Fibroblast of peridontal ligament (primary cell): ENCODE data around the gene DNAJB13.
A peak's percentile ranks its signal among the peaks of the same experiment; 100 is the strongest.
"Not testable (repeated sequence)": the region's sequence is repeated elsewhere in the genome, so short reads cannot be mapped to it uniquely, and the experiment has no call there.

Experiments used
- DNase-seq: peaks from one replicate; pipeline ENCODE4 v3.0.0-alpha.2; 2010; ENCODE audit errors: extremely low read depth

Gene DNAJB13

DNA sequence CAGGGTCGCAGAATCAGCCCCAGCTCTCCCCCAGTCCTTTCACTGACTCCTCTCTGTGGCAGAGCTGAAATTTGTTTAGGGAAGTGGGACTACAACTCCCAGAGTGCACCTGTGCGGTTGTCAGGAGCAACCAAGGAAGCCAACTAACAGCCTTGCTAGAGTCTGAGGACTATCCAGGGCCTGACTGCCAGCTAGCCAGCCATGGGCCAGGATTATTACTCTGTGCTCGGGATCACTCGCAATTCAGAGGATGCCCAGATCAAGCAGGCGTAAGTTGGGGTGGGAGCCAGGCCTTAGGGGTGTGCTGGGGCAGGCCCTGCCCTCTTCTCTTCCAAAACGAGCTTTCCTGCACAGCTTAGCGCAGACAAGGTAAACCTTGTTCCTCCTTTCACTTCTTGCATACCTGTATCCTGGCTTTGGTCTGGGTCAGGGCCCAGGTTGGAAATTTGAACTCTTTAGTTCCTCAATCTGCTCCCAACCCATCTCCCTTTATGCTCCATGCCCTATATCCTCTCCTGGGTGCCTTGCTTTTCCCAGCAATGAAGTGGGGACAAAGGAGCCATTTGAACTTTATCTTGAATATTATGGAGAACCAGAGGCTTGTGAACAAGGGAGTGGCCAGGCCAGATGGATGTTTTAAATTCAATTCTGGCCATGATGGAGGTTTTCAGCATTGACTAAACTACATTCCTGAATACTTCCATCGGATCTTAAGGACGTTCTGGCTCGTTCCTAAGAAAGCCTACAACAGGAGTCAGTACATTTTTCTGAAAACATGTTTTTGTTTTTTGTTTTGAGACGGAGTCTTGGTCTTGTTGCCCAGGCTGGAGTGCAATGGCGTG lies at the start of gene DNAJB13:
TSS of gene DNAJB13 (plus strand) at position 158 of the 842 bp plus-strand sequence. CDS start at position 202, 44 bp downstream.
- peak; percentile 24 for DNase-seq

DNA sequence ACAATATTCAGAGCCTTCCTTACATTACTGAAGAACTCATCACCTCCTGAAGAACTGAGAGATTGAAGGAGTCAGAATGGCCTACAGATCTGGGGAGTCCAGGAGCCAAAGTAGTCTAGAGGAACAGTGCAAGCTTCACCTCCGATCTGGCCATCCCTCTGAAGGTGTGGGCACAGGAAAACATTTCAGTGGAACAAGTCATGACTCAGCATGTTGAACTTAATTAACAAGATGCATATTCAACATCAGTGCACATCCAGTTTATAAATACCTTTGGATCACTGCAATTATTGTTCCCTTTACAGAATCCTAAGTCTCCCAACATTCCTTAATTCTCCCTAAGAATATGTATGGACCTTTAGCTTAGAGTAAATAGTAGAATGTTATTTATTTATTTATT lies 48.5 kb upstream of the DNAJB13 start:
- DNase-seq, result no peak

GRCh38 chr11:73907191-73907590 lies 43.6 kb upstream of the DNAJB13 start:
- no peak for DNase-seq

GRCh38 chr11:73912026-73912425 lies 38.8 kb upstream of the DNAJB13 start:
- no peak for DNase-seq

- DNase-seq, result no peak
These were observed 37.4 kb upstream of the DNAJB13 start for GRCh38 chr11:73913472-73913871.

DNA sequence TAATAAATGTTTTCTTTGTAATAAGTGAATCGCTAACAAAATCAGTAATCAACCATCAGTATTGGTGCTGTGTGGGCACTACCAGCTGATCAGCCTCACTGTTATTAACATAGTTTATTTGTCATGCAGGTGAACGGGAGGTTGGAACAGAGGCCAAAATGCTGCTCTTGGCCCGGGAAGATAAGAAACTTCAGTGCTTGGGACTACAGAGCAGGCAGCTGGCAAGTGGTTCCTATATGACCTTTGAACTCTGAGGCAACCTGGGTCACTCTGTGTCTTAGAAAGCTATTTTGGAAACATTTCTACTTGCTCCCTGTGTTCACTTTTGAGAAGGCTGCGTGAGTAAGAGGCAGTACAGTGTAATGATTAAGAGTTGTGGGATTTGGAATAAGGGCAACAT lies 36.5 kb upstream of the DNAJB13 start:
- no peak for DNase-seq

GRCh38 chr11:73916435-73916834 lies 34.4 kb upstream of the DNAJB13 start:
- DNase-seq, result no peak

GRCh38 chr11:73921180-73921579 lies 29.6 kb upstream of the DNAJB13 start:
- no peak for DNase-seq

DNA sequence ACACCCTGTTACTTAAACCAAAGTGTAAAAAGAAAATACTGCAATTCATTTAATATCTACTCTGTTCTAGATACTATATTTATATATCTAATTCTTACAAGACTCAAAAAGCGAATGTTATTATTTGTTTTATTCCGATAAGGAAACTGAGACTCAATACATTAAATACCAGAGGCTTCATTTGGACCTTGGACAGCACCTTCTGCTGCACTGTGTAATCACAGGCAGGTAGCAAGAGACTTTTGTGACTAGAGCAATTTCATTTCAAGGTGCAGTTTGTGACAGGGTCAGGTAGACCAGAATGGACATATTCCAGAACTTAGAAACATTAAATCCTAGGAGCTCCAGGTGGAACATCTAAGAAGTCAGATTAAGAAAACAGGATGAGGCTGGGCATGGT lies 21.4 kb upstream of the DNAJB13 start:
- no peak for DNase-seq

GRCh38 chr11:73931039-73931645 lies 19.7 kb upstream of the DNAJB13 start:
- peak; percentile 75 for DNase-seq

- no peak for DNase-seq
These were observed 18.9 kb upstream of the DNAJB13 start for GRCh38 chr11:73931951-73932350.

DNA sequence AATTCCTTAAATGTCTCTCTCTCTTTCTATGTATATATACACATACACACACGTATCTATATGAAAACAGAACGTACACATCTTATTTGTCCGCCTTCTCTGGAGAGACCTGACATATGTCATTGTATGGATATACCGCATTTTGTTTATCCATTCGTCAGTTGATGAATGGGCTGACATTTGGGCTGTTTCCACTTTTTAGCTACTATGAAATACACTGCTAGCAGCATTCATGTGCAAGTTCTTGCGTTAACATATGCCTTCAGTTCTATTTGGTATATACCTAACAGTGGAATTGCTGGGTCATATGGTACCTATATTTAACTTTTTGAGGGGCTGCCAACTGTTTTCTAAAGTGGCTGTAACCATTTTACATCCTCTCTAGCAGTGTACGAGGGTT lies 18.0 kb upstream of the DNAJB13 start:
- no peak for DNase-seq

DNA sequence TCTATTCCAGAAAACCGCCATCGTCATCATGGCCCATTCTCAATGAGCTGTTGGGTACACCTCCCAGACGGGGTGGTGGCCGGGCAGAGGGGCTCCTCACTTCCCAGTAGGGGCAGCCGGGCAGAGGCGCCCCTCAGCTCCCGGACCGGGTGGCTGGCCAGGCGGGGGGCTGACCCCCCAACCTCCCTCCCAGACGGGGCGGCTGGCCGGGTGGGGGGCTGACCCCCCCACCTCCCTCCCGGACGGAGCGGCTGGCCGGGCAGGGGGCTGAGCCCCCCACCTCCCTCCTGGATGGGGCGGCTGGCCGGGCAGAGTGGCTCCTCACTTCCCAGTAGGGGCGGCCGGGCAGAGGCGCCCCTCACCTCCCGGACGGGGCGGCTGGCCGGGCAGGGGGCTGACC lies 14.8 kb upstream of the DNAJB13 start:
- DNase-seq, result not testable (repeated sequence)

DNA sequence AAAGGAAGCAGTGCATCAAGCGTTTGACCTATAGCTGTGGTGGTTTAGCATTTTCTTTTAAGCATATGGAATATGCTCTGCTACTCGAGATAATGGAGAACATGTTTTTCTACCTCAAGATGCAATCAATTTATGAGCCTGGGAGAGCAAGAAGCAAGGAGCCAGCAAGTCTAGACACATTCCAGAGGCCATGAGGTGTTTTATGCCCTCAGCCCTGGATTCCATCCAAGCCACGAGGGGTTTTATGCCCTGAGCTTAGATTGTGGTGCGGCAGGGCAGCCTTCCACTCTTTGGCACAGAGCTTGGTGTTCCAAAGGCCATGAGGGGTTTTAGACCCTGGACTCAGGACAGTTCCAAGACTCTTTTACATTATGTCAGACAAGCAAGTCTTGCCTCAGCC lies 11.7 kb upstream of the DNAJB13 start:
- peak; percentile 7 for DNase-seq

DNA sequence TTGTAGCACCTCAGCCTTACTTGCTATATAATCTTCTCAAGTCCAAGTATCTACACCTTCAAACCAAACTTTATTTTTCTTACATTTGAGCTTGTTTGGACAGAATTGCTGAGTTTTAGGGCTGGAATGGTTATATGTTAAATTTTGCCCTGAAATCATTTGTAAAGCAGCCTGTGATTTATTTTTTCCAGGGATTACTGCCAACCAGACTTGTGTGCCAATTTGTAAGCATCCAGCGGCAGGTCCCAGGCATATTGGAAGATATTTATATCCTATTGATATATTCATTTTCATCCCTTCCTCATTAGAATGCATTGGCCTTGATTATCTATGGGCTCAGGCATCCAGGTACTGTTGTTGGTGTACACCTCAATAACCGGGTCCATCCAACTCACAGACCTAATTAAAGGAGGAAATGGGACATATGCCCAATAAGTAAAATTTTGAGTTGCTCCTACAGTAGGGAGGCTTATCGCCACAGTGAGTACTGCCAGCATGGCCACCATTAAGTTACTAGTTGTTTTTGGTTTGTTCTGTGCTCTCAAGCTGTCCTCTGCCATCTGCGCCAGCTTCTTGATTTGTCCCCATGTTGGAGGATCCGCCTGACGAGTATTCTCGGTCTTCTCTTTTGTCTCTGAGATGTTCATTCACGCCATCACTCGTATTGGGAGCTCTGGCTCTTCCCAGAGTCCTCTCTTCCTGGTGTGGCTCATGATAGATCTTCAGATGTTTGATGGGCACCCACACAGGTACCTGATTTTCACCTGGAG lies 9.8 kb upstream of the DNAJB13 start:
- peak; percentile 11 for DNase-seq

GRCh38 chr11:73942010-73942409 lies 8.8 kb upstream of the DNAJB13 start:
- DNase-seq, result no peak

GRCh38 chr11:73944085-73944484 lies 6.7 kb upstream of the DNAJB13 start:
- no peak for DNase-seq

GRCh38 chr11:73944901-73945300 lies 5.9 kb upstream of the DNAJB13 start:
- no peak for DNase-seq

DNA sequence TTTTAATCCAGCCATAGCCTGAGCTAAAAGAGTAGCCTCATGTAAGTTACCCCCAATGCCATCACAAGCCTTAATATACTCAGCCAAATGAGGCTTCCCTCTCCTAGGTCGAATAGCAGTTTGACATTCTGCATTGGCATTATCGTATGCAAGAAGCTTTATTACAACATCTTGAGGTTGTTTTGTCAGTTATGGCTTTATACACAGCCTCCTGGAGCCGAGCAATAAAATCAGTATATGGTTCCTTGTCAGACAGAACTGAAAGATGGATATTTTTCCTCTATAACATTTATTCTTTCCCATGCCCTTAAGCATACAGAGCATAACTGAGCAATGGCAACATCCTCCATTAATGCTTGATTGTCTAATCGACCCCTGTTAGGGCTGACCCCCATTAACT lies 5.4 kb upstream of the DNAJB13 start:
- DNase-seq, result no peak

GRCh38 chr11:73946798-73947458 lies 3.9 kb upstream of the DNAJB13 start:
- no peak for DNase-seq

- DNase-seq, result no peak
These were observed 1.6 kb upstream of the DNAJB13 start for GRCh38 chr11:73949246-73949645.

- DNase-seq, result no peak
These were observed 914 bp upstream of the DNAJB13 start for GRCh38 chr11:73949912-73950311.
